Fibroblast of the aortic adventitia (primary cell): ENCODE results near the gene DGKD. TPM values are rescaled to one million over a fixed set of nuclear protein-coding genes. Genes with fewer than 3 reads are reported as not detected.

Experiments used
- DNase-seq: peaks from one replicate; pipeline ENCODE4 v3.0.0-alpha.2; 2010; ENCODE audit warnings: low read depth
- H3K4me3 ChIP-seq: 2 replicates; pipeline ENCODE4 v1.5.1; 2011; ENCODE audit warnings: low read depth, mild to moderate bottlenecking, control low read depth, low read length, moderate library complexity
- total RNA-seq: library from RNA; depleted of rRNA; stranded (reverse); fragments of >200 nt; gene quantifications from 2 replicates; pipeline ENCODE4 v1.2.3, GENCODE V29; 2012; ENCODE audit warnings: low replicate concordance
- TF ChIP-seq, protein P1 (sequence below): IDR thresholded peaks from 2 replicates; pipeline ENCODE4 v1.5.1; 2011; ENCODE audit warnings: mild to moderate bottlenecking, low read length, control low read depth, inconsistent platforms; ENCODE audit not compliant: insufficient read depth

DGKD gene
- total RNA-seq, 1 donor = 4.1 TPM

GRCh38 chr2:233359823-233360222 is 5.5 kb downstream of the DGKD start:
- TF ChIP-seq, protein P1, sequence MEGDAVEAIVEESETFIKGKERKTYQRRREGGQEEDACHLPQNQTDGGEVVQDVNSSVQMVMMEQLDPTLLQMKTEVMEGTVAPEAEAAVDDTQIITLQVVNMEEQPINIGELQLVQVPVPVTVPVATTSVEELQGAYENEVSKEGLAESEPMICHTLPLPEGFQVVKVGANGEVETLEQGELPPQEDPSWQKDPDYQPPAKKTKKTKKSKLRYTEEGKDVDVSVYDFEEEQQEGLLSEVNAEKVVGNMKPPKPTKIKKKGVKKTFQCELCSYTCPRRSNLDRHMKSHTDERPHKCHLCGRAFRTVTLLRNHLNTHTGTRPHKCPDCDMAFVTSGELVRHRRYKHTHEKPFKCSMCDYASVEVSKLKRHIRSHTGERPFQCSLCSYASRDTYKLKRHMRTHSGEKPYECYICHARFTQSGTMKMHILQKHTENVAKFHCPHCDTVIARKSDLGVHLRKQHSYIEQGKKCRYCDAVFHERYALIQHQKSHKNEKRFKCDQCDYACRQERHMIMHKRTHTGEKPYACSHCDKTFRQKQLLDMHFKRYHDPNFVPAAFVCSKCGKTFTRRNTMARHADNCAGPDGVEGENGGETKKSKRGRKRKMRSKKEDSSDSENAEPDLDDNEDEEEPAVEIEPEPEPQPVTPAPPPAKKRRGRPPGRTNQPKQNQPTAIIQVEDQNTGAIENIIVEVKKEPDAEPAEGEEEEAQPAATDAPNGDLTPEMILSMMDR = no peak
- no peak overlapping the region for H3K4me3 ChIP-seq
- DNase-seq = no peak

DNA sequence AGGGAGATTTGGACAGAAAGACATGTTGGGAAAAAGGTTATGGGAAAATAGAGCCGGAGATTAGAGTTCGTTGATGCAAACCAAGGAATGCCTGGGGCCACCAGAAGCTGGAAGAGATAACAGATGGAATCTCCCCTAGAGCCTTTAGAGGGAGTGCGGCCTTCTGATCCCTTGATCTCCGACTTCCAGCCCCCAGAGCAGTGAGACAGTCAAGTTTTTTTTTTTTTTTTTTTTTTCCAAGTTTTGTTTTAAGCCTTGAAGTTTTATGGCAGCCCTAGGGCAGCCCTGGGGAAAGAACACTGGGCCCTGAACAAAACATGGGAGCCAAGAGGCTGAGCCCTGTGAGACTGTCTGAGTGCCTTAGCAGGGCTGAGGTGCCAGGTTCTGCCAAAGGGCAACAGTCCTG is 6.5 kb downstream of the DGKD start:
- DNase-seq = no peak
- no peak overlapping the region for H3K4me3 ChIP-seq
- TF ChIP-seq, protein P1 = no peak

- TF ChIP-seq, protein P1 = no peak
- H3K4me3 ChIP-seq = no peak overlapping the region
- DNase-seq = no peak
Measured at GRCh38 chr2:233361297-233361696, 7.0 kb downstream of the DGKD start.

GRCh38 chr2:233362742-233363141 is 8.4 kb downstream of the DGKD start:
- H3K4me3 ChIP-seq = no peak overlapping the region
- DNase-seq = no peak
- TF ChIP-seq, protein P1 = no peak

DNA sequence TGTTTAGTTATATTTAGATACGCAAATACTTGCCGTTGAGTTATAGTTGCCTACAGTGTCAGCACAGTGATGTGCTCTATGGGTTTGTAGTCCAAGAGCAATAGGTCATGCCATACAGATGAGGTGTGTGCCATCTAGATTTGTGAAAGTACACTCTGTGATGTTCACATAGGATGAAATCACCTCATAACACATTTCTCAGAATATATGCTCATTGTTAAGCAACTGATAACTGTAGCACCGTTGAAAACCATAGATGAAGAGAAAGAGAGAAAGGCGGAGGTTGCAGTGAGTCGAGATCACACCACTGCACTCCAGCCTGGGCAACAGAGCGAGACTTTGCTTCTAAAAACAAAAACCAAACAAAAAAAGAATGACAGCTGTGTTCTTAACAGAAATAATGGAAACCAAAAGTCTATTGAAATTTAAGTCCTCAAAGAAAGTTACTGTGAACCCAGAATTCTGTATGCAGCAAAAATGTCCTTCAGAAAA is 9.5 kb downstream of the DGKD start:
- no peak overlapping the region for H3K4me3 ChIP-seq
- TF ChIP-seq, protein P1 = no peak
- no peak for DNase-seq

- TF ChIP-seq, protein P1 = no peak
- no peak for DNase-seq
- H3K4me3 ChIP-seq = no peak overlapping the region
Measured at GRCh38 chr2:233365861-233366520, 11.7 kb downstream of the DGKD start.

DNA sequence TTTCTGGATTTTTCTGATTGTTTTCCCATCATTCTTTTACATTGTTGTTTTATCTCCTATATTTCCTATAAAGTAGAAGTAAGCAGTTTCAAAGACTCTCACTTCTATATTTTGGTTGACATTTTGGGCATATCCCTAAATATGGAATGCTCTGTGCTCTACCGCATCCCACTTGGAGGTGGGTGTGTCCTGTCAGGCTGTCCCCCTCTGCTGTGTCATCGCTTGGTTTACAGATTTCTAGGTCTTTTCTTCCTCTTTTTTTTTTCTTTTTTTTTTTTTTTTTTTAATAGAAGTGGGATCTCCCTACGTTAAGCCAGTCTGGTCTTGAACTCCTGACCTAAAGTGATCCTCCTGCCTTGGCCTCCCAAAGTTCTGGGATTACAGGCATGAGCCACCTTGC is 13.3 kb downstream of the DGKD start:
- TF ChIP-seq, protein P1 = no peak
- H3K4me3 ChIP-seq = no peak overlapping the region
- DNase-seq = no peak
